SU-DHL-6 (cell line): ENCODE results near the gene TMEM235.

Source experiments
- EZH2phosphoT487 ChIP-seq: fragments of 200-600 bp; sonication (generic), shearing (Covaris generic); conservative IDR thresholded peaks from 2 replicates; pipeline ENCODE4 v1.6.1; 2018; ENCODE audit warnings: mild to moderate bottlenecking, antibody characterized with exemption, low read length, moderate library complexity, mixed read lengths
- TF ChIP-seq, protein P1 (sequence below): fragments of 200-600 bp; sonication (generic); IDR thresholded peaks from one replicate; pipeline ENCODE4 v1.5.1; 2017; ENCODE audit warnings: antibody characterized with exemption, mild to moderate bottlenecking, low read length, moderate library complexity; ENCODE audit not compliant: insufficient read depth, poor library complexity, severe bottlenecking

- TF ChIP-seq, protein P1, sequence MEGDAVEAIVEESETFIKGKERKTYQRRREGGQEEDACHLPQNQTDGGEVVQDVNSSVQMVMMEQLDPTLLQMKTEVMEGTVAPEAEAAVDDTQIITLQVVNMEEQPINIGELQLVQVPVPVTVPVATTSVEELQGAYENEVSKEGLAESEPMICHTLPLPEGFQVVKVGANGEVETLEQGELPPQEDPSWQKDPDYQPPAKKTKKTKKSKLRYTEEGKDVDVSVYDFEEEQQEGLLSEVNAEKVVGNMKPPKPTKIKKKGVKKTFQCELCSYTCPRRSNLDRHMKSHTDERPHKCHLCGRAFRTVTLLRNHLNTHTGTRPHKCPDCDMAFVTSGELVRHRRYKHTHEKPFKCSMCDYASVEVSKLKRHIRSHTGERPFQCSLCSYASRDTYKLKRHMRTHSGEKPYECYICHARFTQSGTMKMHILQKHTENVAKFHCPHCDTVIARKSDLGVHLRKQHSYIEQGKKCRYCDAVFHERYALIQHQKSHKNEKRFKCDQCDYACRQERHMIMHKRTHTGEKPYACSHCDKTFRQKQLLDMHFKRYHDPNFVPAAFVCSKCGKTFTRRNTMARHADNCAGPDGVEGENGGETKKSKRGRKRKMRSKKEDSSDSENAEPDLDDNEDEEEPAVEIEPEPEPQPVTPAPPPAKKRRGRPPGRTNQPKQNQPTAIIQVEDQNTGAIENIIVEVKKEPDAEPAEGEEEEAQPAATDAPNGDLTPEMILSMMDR: no peak
- TF ChIP-seq EZH2phosphoT487: no peak
These were observed 40.9 kb downstream of the TMEM235 start for GRCh38 chr17:78272181-78272913.
